H1 (cell line): ENCODE results near the gene PLSCR3. TPM values are rescaled to one million over a fixed set of nuclear protein-coding genes. Genes with fewer than 3 reads are reported as not detected.
A peak's percentile ranks its signal among the peaks of the same experiment; 100 is the strongest.

Source experiments
- CTCF ChIA-PET: fragments of 300-600 bp; sonication (Branson Sonifier 250); formaldehyde crosslinking; loops from one replicate; lab custom pipeline; 2021; ENCODE audit not compliant: partially characterized antibody; lab: Charles Lee
- POLR2A ChIA-PET: fragments of 300-600 bp; sonication (Branson Sonifier 250); formaldehyde crosslinking; loops from one replicate; lab custom pipeline; 2021; ENCODE audit warnings: inconsistent platforms; ENCODE audit not compliant: partially characterized antibody; lab: Charles Lee
- DNase-seq, 2 experiments: peaks; one replicate each; pipeline versions ENCODE4 v3.0.0 to v3.0.0-alpha.2; 2010 to 2022; ENCODE audit warnings: low spot score in 2 of 2, low read depth in 1 of 2, mixed read lengths in 1 of 2
- FAIRE-seq: peaks from 2 replicates; lab custom pipeline; 2011; peaks lifted over from hg19 to GRCh38; lab: Jason Lieb, UNC
- H2AFZ ChIP-seq: 2 replicates; pipeline ENCODE4 v1.8.1; 2012; ENCODE audit warnings: low read length, inconsistent platforms
- H2AK5ac ChIP-seq: 2 replicates; pipeline ENCODE4 v1.6.1; 2013; ENCODE audit warnings: low read depth, low read length
- H2BK120ac ChIP-seq: replicated peaks from 2 replicates; pipeline ENCODE3; 2013; ENCODE audit warnings: low read depth, low read length, inconsistent platforms
- H2BK12ac ChIP-seq: 2 replicates; pipeline ENCODE4 v1.6.1; 2013; ENCODE audit warnings: low read depth, low read length
- H2BK15ac ChIP-seq: 2 replicates; pipeline ENCODE4 v1.6.1; 2013; ENCODE audit warnings: low read length
- H2BK20ac ChIP-seq: 2 replicates; pipeline ENCODE4 v1.6.1; 2013; ENCODE audit warnings: low read length
- H2BK5ac ChIP-seq: 2 replicates; pipeline ENCODE4 v1.6.1; 2013; ENCODE audit warnings: low read depth, low read length
- H3K14ac ChIP-seq: 2 replicates; pipeline ENCODE4 v1.6.1; 2013; ENCODE audit warnings: inconsistent platforms; ENCODE audit not compliant: insufficient read length
- H3K18ac ChIP-seq: 2 replicates; pipeline ENCODE4 v1.6.1; 2013; ENCODE audit warnings: low read length; ENCODE audit errors: extremely low read depth
- H3K23ac ChIP-seq: 2 replicates; pipeline ENCODE4 v1.6.1; 2013; ENCODE audit warnings: inconsistent platforms; ENCODE audit not compliant: insufficient read length
- H3K23me2 ChIP-seq: 2 replicates; pipeline ENCODE4 v1.6.1; 2013; ENCODE audit warnings: low read depth, low read length
- H3K27ac ChIP-seq: 2 replicates; pipeline ENCODE4 v1.6.1; 2011; ENCODE audit warnings: low read depth, low read length, inconsistent platforms
- H3K27me3 ChIP-seq, 4 experiments: replicated peaks in 1 of 4; 1 replicate in 1 of 4; 2 replicates in 3 of 4; pipeline versions ENCODE4 v1.6.1 to v1.8.1; 2011 to 2013; ENCODE audit warnings: low read length in 3 of 4, mild to moderate bottlenecking in 3 of 4, inconsistent platforms in 2 of 4, mixed read lengths in 2 of 4, moderate library complexity in 1 of 4; ENCODE audit not compliant: control insufficient read depth in 3 of 4, insufficient read depth in 3 of 4; ENCODE audit errors: extremely low read depth in 1 of 4
- H3K36me3 ChIP-seq, 4 experiments: 2 replicates each; pipeline versions ENCODE4 v1.6.1 to v1.8.1; 2011 to 2013; ENCODE audit warnings: mild to moderate bottlenecking in 4 of 4, low read length in 3 of 4, moderate library complexity in 2 of 4, control low read depth in 1 of 4, inconsistent platforms in 1 of 4; ENCODE audit not compliant: insufficient read depth in 4 of 4, control insufficient read depth in 2 of 4
- H3K4ac ChIP-seq: replicated peaks from 2 replicates; pipeline ENCODE3; 2013; ENCODE audit warnings: low read length, low read depth, mixed read lengths, inconsistent platforms; ENCODE audit not compliant: insufficient read length
- H3K4me1 ChIP-seq, 4 experiments: replicated peaks in 1 of 4; 1 replicate in 1 of 4; 2 replicates in 3 of 4; pipeline versions ENCODE4 v1.6.1 to v1.8.1; 2011 to 2013; ENCODE audit warnings: low read length in 3 of 4, inconsistent platforms in 2 of 4, mixed read lengths in 1 of 4; ENCODE audit not compliant: insufficient read depth in 4 of 4, control insufficient read depth in 3 of 4
- H3K4me2 ChIP-seq, 2 experiments: 2 replicates each; pipeline versions ENCODE4 v1.6.1 to v1.8.1; 2011 to 2013; ENCODE audit warnings: low read depth in 2 of 2, low read length in 2 of 2, control low read depth in 1 of 2, inconsistent platforms in 1 of 2, mild to moderate bottlenecking in 1 of 2; ENCODE audit not compliant: insufficient read depth in 1 of 2
- H3K4me3 ChIP-seq, 4 experiments: fragments of 200-600, 300-600 bp in 1 of 4; sonication (generic), shearing (Covaris generic), sonication (Bioruptor Twin) in 1 of 4; 2 replicates each; pipeline versions ENCODE4 v1.5.1 to v1.8.1; 2011 to 2016; ENCODE audit warnings: low read length in 4 of 4, low read depth in 3 of 4, control low read depth in 2 of 4, inconsistent platforms in 2 of 4, mild to moderate bottlenecking in 2 of 4, mixed read lengths in 1 of 4, moderate library complexity in 1 of 4; ENCODE audit not compliant: insufficient read depth in 2 of 4; ENCODE audit errors: extremely low read depth in 1 of 4
- H3K56ac ChIP-seq: replicated peaks from 2 replicates; pipeline ENCODE3; 2013; ENCODE audit warnings: low read depth, mild to moderate bottlenecking, mixed read lengths, low read length, inconsistent platforms; ENCODE audit not compliant: insufficient read length
- H3K79me1 ChIP-seq: 2 replicates; pipeline ENCODE4 v1.6.1; 2013; ENCODE audit warnings: low read depth, low read length, control low read depth
- H3K79me2 ChIP-seq, 2 experiments: 2 replicates each; pipeline versions ENCODE4 v1.6.1 to v1.8.1; 2012 to 2013; ENCODE audit warnings: low read length in 2 of 2, mild to moderate bottlenecking in 2 of 2, inconsistent platforms in 1 of 2; ENCODE audit not compliant: insufficient read depth in 2 of 2, control insufficient read depth in 1 of 2
- H3K9ac ChIP-seq, 4 experiments: replicated peaks in 1 of 4; 1 replicate in 1 of 4; 2 replicates in 3 of 4; pipeline versions ENCODE4 v1.6.1 to v1.8.1; 2011 to 2013; ENCODE audit warnings: low read depth in 3 of 4, low read length in 3 of 4, control low read depth in 2 of 4, mild to moderate bottlenecking in 2 of 4, moderate library complexity in 2 of 4, inconsistent platforms in 1 of 4; ENCODE audit errors: extremely low read depth in 1 of 4
- H3K9me3 ChIP-seq, 2 experiments: 2 replicates each; pipeline versions ENCODE4 v1.6.1 to v1.8.1; 2012 to 2013; ENCODE audit warnings: mild to moderate bottlenecking in 2 of 2, moderate library complexity in 2 of 2, control low read depth in 1 of 2, inconsistent platforms in 1 of 2, low read depth in 1 of 2, low read length in 1 of 2, mixed read lengths in 1 of 2; ENCODE audit not compliant: insufficient read depth in 2 of 2
- H4K20me1 ChIP-seq, 2 experiments: replicated peaks in 1 of 2; 2 replicates each; pipeline versions ENCODE3 to v1.8.1; 2011 to 2013; ENCODE audit warnings: inconsistent platforms in 2 of 2, low read length in 2 of 2, mild to moderate bottlenecking in 1 of 2; ENCODE audit not compliant: insufficient read depth in 2 of 2, control insufficient read depth in 1 of 2
- H4K5ac ChIP-seq: 2 replicates; pipeline ENCODE4 v1.6.1; 2013; ENCODE audit warnings: low read length, low read depth, mixed read lengths, inconsistent platforms; ENCODE audit not compliant: insufficient read length
- H4K8ac ChIP-seq: 2 replicates; pipeline ENCODE4 v1.8.0; 2013; ENCODE audit warnings: mild to moderate bottlenecking, moderate library complexity, low read length, inconsistent platforms; ENCODE audit not compliant: insufficient read depth; ENCODE audit errors: extremely low read depth
- H4K91ac ChIP-seq: replicated peaks from 2 replicates; pipeline ENCODE3; 2013; ENCODE audit warnings: low read length, mixed read lengths, inconsistent platforms; ENCODE audit not compliant: insufficient read length
- SIN3A ChIP-seq, 2 experiments: IDR thresholded peaks in 1 of 2; conservative IDR thresholded peaks in 1 of 2; 2 replicates each; pipeline ENCODE4 v1.6.1; 2011 to 2012; ENCODE audit warnings: low read length in 2 of 2, improper control_type of control experiment in 1 of 2, low read depth in 1 of 2, mild to moderate bottlenecking in 1 of 2
- TEAD4 ChIP-seq: IDR thresholded peaks from 2 replicates; pipeline ENCODE4 v1.6.1; 2012; ENCODE audit warnings: low read depth, low read length, inconsistent platforms, mixed read lengths
- WGBS, 2 experiments: shearing (Covaris generic) in 1 of 2; methylation state at CpG; one replicate each; pipeline versions ENCODE4 v1.1.6 to v1.1.7; 2013 to 2015; ENCODE audit warnings: low lambda C conversion rate in 2 of 2, mixed read lengths in 2 of 2, inconsistent platforms in 1 of 2, low coverage in 1 of 2, missing lambda C conversion rate in 1 of 2; ENCODE audit not compliant: insufficient replicate concordance in 2 of 2, insufficient coverage in 1 of 2, insufficient read length in 1 of 2; ENCODE audit errors: extremely low coverage in 1 of 2, missing lambda C conversion rate in 1 of 2; 5-methylcytosine and 5-hydroxymethylcytosine counted together
- polyA plus RNA-seq, 7 experiments: library from polyadenylated mRNA; depleted of rRNA in 3 of 7; stranded (reverse) in 5 of 7; unstranded in 2 of 7; fragments of >200 nt in 5 of 7; fragments of 200-250 nt in 2 of 7; gene quantifications; 1 replicate in 5 of 7; 2 replicates in 1 of 7; 4 replicates in 1 of 7; pipeline versions ENCODE4 v1.2.1 to v1.2.3, GENCODE V29; 2011 to 2013; ENCODE audit warnings: missing spikeins in 2 of 7, mixed read lengths in 2 of 7
- total RNA-seq: library from RNA; stranded (reverse); fragmentation: NEBNext Ultra II Directional; extraction: Animal tissue kit (Norgen Biotek cat#: 25700); gene quantifications from 2 replicates; pipeline ENCODE4 v1.2.1, GENCODE V29; 2021
- TF ChIP-seq, protein P1 (sequence below), 3 experiments: IDR thresholded peaks; 1 replicate in 2 of 3; 2 replicates in 1 of 3; pipeline versions ENCODE4 v1.5.1 to v1.6.1; 2011; ENCODE audit warnings: low read length in 3 of 3, mild to moderate bottlenecking in 3 of 3, inconsistent platforms in 2 of 3, low read depth in 1 of 3, moderate library complexity in 1 of 3; ENCODE audit not compliant: insufficient read depth in 1 of 3; ENCODE audit errors: control extremely low read depth in 1 of 3

Gene PLSCR3
- total and polyA plus RNA-seq, 2 of the 8 experiments (the other 6 are each of a cell fraction or from before 2014, with no cell fraction given) = 36.1 to 38.7 TPM

DNA sequence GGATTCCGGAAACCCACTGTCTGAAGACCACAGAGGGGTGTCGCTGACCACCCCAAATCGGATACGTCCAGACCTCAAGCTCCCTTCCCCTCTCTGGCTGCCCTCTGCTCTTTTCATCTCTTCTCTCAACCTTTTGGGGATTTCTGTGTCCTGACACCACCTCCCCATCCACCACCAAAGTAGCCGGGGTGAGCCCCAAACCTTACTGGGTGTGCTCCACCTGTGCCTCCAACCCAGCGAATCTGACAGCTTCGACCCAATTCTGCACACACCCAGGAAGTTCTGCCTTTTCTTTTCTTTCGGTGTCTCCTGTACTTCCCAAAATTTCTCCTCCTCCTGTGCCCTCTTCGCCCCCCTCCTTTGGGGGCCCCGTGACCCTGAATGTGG is 41.8 kb downstream of the PLSCR3 start:
- POLR2A ChIA-PET = interaction anchor here (0.7 to 7.8 kb wide), 12 partner anchors 15 to 131 kb away, joined by 3 to 91 read pairs (median 4); partner anchors contain the start of genes FGF11, GPS2, POLR2A and TMEM256

More for the DNA sequence above, 41.8 kb downstream of the PLSCR3 start:
- Histone ChIP-seq H2BK12ac (no peak overlapping the region), H2AK5ac (no peak overlapping the region; the same call in 1 of the 2 replicates), H3K36me3 (no peaks in the 10 kb centered on the region), H3K4ac (peak overlapping the region; percentile 57), H3K23ac (no peak overlapping the region), H3K14ac (no peak overlapping the region), H4K8ac (peak overlapping the region; percentile 86; the same call in 1 of the 2 replicates), H3K4me2 (peak overlapping the region; percentile 92 to 98), H2BK120ac (no peak overlapping the region), H3K79me2 (no peaks in the 10 kb centered on the region), H3K56ac (peak overlapping the region; percentile 39), H3K27ac (peak overlapping the region; percentile 49; the same call in 1 of the 2 replicates), H3K4me1 (peaks cover 0 to 19% (median 10%) of the 10 kb centered on the region in 4 experiments; a peak in 6 of 7 replicates), H2BK15ac (peak overlapping the region; percentile 81; the same call in 1 of the 2 replicates), H3K18ac (peak overlapping the region; percentile 60), H4K5ac (no peak overlapping the region), H3K79me1 (no peaks in the 10 kb centered on the region), H2AFZ (no peak overlapping the region), H3K23me2 (peaks cover 15% of the 10 kb centered on the region; the same call in 1 of the 2 replicates), H3K9me3 (no peaks in the 10 kb centered on the region), H2BK20ac (no peak overlapping the region), H3K9ac (peak overlapping the region in 1 of 4 experiments; percentile 69; a peak in 2 of 7 replicates), H4K91ac (peak overlapping the region; percentile 54), H2BK5ac (peak overlapping the region; percentile 92; the same call in 1 of the 2 replicates), H3K4me3 (peak overlapping the region; percentile 39 to 96 (median 84)), H3K27me3 (no peaks in the 10 kb centered on the region), H4K20me1 (peaks cover 0 to 2% of the 10 kb centered on the region in 2 experiments)
- TF ChIP-seq SIN3A (conservative IDR thresholded peaks at IDR 0.05 in 1 of 2, IDR thresholded peaks at IDR 0.05 in 1 of 2; ENCODE audit: low read depth in 1 of 2, low read length in 2 of 2) = no peak
- TF ChIP-seq, protein P1, sequence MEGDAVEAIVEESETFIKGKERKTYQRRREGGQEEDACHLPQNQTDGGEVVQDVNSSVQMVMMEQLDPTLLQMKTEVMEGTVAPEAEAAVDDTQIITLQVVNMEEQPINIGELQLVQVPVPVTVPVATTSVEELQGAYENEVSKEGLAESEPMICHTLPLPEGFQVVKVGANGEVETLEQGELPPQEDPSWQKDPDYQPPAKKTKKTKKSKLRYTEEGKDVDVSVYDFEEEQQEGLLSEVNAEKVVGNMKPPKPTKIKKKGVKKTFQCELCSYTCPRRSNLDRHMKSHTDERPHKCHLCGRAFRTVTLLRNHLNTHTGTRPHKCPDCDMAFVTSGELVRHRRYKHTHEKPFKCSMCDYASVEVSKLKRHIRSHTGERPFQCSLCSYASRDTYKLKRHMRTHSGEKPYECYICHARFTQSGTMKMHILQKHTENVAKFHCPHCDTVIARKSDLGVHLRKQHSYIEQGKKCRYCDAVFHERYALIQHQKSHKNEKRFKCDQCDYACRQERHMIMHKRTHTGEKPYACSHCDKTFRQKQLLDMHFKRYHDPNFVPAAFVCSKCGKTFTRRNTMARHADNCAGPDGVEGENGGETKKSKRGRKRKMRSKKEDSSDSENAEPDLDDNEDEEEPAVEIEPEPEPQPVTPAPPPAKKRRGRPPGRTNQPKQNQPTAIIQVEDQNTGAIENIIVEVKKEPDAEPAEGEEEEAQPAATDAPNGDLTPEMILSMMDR (IDR thresholded peaks at IDR 0.05; ENCODE audit: control extremely low read depth in 1 of 3, insufficient read depth in 1 of 3, low read depth in 1 of 3, low read length in 3 of 3) = peak in 1 of 3 experiments; percentile 77; a peak in 2 of 4 replicates
- TF ChIP-seq TEAD4 = peak; percentile 80; the same call in 1 of the 2 replicates
- 52% methylated on average over 8 of the region's 10 CpGs; no CpG with 5 or more reads in 1 of the 2 experiments for WGBS, 2 experiments
- FAIRE-seq (no peak), DNase-seq (no peak)
- CTCF ChIA-PET = interaction anchor here (0.6 to 6.5 kb wide), 17 partner anchors 8 to 208 kb away, joined by 3 to 56 read pairs (median 5); partner anchors contain the start of genes ACAP1, PLSCR3, SENP3 and SLC2A4
